Osteocyte (in vitro differentiated cells): ENCODE results near the gene CACNA2D1. TPM values are rescaled to one million over a fixed set of nuclear protein-coding genes. Genes with fewer than 3 reads are reported as not detected.

Source experiments
- DNase-seq: peaks from one replicate; pipeline ENCODE4 v3.0.0; 2021; ENCODE audit warnings: mixed read lengths; ENCODE audit not compliant: unreplicated experiment; ENCODE audit errors: extremely low spot score
- H3K27ac Mint-ChIP-seq: one replicate; pipeline ENCODE4 v1.8.0; 2021; ENCODE audit warnings: mild to moderate bottlenecking, mixed read lengths; ENCODE audit not compliant: unreplicated experiment
- H3K27me3 Mint-ChIP-seq: one replicate; pipeline ENCODE4 v1.8.0; 2021; ENCODE audit warnings: mixed read lengths; ENCODE audit not compliant: unreplicated experiment
- H3K36me3 Mint-ChIP-seq: one replicate; pipeline ENCODE4 v1.8.0; 2021; ENCODE audit warnings: mixed read lengths; ENCODE audit not compliant: unreplicated experiment
- H3K4me1 Mint-ChIP-seq: one replicate; pipeline ENCODE4 v1.8.0; 2021; ENCODE audit warnings: mixed read lengths; ENCODE audit not compliant: unreplicated experiment
- H3K4me3 Mint-ChIP-seq: one replicate; pipeline ENCODE4 v1.8.0; 2021; ENCODE audit warnings: mild to moderate bottlenecking, moderate library complexity, mixed read lengths; ENCODE audit not compliant: unreplicated experiment
- H3K9me3 Mint-ChIP-seq: one replicate; pipeline ENCODE4 v1.8.0; 2021; ENCODE audit warnings: mixed read lengths; ENCODE audit not compliant: unreplicated experiment
- CTCF ChIP-seq: fragments of 200-600 bp; sonication (generic); IDR thresholded peaks from 2 replicates; pipeline ENCODE4 v1.5.0; 2021; ENCODE audit warnings: antibody characterized with exemption, mild to moderate bottlenecking, moderate library complexity
- total RNA-seq: library from RNA; stranded (reverse); gene quantifications from 2 replicates; pipeline ENCODE4 v1.2.1, GENCODE V29; 2021

The CACNA2D1 gene
- total RNA-seq, 1 donor from 2014 or later = 24.3 TPM

DNA sequence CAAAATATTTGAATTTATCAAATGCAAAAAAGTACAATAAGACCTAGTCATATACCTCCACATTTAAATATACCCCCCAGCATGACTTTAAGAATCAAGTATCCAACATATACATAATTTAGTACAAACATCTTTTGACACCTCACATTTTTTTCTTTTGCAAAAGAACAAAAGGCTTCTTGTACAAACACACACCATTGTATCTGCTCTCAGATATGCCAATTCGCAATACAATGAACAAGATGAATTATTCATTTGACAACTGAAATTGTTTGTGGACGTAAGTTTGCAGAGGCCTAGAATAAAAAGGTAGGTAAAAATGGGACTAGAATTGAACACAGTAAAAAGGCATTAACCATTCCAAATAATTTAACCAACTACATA is 154.4 kb downstream of the CACNA2D1 start:
- Mint-ChIP-seq H3K27me3 (no peaks in the 10 kb centered on the region), H3K36me3 (peaks cover 2% of the 10 kb centered on the region), H3K27ac (no peak overlapping the region), H3K4me3 (no peak overlapping the region), H3K4me1 (peaks cover 29% of the 10 kb centered on the region), H3K9me3 (peaks cover 10% of the 10 kb centered on the region)
- DNase-seq = no peak
- no peak for TF ChIP-seq CTCF

DNA sequence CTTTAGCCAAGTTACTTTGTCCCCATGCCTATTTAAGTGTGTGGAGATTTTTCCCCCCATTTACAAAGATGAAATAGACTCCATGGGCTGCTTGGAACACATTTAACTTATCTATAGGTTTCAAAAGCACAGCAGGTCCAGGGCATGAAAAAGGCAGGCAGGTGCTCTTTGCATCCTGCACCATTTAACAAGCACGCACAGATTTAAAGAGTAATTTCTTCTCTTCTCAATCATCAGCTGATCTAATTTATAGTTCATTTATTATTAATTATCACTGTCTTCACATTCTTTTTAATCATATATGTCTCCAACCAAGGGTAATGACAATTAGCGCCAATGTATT is 156.8 kb downstream of the CACNA2D1 start:
- Mint-ChIP-seq H3K9me3 (peaks cover under 1% of the 10 kb centered on the region), H3K4me1 (peaks cover 26% of the 10 kb centered on the region), H3K36me3 (peaks cover under 1% of the 10 kb centered on the region), H3K27ac (no peak overlapping the region), H3K27me3 (no peaks in the 10 kb centered on the region), H3K4me3 (no peak overlapping the region)
- TF ChIP-seq CTCF = no peak
- DNase-seq = no peak

DNA sequence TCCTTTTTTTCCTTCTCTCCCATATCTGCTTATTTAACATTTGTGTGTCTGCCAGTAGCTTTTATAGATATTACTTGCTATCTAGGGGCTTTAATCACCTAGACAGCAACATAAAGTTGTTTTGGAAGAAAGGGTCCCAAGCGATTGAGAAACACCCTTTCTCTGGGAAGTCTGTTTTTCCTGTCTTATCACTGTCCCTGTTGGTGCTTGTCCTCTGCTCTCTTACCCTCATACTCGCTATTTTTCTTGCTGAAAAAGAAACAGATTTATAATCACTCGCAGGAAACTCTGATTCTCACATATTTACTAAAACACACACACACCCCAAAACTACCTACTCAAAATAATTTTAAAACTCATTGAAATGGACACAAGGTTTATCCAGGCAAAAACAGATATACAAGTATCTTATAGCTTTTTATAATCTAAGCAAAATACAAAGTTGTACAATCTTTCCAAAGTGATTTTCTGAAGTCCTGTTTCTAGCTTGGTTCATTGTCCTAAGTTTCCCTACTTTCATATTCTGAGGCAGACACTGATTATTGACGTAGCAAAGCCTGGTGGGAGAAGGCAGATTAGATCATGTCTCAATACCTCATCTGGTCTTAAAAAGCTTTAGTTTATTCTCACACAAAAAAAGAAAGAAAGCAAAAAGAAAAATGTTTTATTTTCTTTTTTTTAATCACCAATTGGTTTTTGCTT is 157.3 kb downstream of the CACNA2D1 start:
- DNase-seq = no peak
- H3K4me3 Mint-ChIP-seq = no peak overlapping the region
- TF ChIP-seq CTCF = no peak
- no peaks in the 10 kb centered on the region for H3K9me3 Mint-ChIP-seq
- no peaks in the 10 kb centered on the region for H3K36me3 Mint-ChIP-seq
- no peaks in the 10 kb centered on the region for H3K27me3 Mint-ChIP-seq
- H3K27ac Mint-ChIP-seq = no peak overlapping the region
- H3K4me1 Mint-ChIP-seq = peaks cover 26% of the 10 kb centered on the region

GRCh38 chr7:82284936-82285519 is 158.5 kb downstream of the CACNA2D1 start:
- H3K36me3 Mint-ChIP-seq = no peaks in the 10 kb centered on the region
- H3K4me3 Mint-ChIP-seq = no peak overlapping the region
- H3K27ac Mint-ChIP-seq = no peak overlapping the region
- no peaks in the 10 kb centered on the region for H3K9me3 Mint-ChIP-seq
- TF ChIP-seq CTCF = no peak
- peaks cover 26% of the 10 kb centered on the region for H3K4me1 Mint-ChIP-seq
- DNase-seq = no peak
- no peaks in the 10 kb centered on the region for H3K27me3 Mint-ChIP-seq

DNA sequence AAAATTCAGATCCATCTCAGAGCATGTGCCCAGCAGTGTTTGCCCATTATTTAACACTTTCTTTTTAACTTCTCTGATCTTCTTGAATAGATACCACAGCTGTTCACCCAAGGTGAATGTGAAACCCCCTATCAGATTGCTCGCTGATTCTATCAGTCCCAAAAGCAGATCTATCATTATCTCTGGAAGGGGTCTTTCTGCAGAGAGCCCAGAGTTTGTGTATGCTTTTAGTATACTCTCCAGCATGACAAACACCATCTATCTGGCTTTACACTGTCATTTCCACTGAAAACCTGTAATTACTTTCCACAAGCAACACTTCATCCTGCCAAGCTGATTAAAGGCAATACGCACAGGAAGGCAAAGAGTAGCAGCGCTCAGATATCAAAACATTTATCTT is 168.2 kb downstream of the CACNA2D1 start:
- no peak overlapping the region for H3K27ac Mint-ChIP-seq
- no peaks in the 10 kb centered on the region for H3K9me3 Mint-ChIP-seq
- no peak overlapping the region for H3K4me3 Mint-ChIP-seq
- no peaks in the 10 kb centered on the region for H3K27me3 Mint-ChIP-seq
- no peaks in the 10 kb centered on the region for H3K36me3 Mint-ChIP-seq
- no peaks in the 10 kb centered on the region for H3K4me1 Mint-ChIP-seq
- TF ChIP-seq CTCF = no peak
- no peak for DNase-seq
